CD4-positive, alpha-beta T cell treated with Interleukin-17A for 4 hours (primary cell): Measurements from ENCODE around the gene LMNTD2.

Experiments
- DNase-seq: peaks from one replicate; pipeline ENCODE4 v3.0.0-alpha.2; 2020; ENCODE audit warnings: mixed read lengths

The LMNTD2 gene

GRCh38 chr11:560305-561147 is at the start of gene LMNTD2, which contains the start of gene RASSF7:
Gene LMNTD2 (minus strand): TSS chr11:560738. CDS start chr11:560716, 22 bp downstream.
Gene RASSF7 (plus strand): TSS chr11:560970. CDS start chr11:561769, 799 bp downstream.
- DNase-seq: peak; percentile 99

DNA sequence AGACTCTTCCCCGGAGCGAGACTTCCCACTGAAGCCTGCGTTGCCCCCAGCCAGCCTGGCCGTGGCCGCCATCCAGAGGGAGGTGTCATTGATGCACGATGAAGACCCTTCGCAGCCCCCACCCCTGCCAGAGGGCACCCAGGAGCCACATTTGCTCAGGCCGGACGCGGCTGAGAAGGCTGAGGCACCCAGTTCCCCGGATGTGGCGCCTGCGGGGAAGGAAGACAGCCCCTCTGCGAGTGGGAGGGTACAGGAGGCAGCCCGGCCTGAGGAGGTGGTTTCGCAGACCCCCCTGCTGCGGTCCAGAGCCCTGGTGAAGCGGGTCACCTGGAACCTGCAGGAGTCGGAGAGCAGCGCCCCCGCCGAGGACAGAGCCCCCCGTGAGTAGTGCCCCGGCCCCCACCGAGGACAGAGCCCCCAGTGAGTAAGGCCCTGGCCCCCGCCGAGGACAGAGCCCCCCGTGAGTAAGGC is 48.8 kb upstream of the LMNTD2 start:
- no peak for DNase-seq

DNA sequence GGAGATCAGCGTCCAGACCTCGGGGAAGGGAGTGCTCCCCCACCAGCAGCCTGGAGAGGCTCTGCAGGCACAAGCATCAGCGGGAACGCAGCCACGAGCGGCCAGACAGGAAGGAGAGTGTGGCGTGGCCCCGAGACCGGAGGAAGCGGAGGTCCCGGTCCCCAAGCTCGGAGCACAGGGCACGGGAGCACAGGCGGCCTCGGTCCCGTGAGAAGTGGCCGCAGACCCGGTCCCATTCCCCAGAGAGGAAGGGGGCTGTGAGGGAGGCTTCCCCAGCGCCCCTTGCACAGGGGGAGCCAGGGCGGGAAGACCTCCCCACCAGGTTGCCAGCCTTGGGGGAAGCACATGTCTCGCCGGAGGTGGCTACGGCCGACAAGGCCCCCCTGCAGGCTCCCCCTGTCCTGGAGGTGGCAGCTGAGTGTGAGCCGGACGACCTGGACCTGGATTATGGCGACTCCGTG is 48.3 kb upstream of the LMNTD2 start:
- no peak for DNase-seq

DNA sequence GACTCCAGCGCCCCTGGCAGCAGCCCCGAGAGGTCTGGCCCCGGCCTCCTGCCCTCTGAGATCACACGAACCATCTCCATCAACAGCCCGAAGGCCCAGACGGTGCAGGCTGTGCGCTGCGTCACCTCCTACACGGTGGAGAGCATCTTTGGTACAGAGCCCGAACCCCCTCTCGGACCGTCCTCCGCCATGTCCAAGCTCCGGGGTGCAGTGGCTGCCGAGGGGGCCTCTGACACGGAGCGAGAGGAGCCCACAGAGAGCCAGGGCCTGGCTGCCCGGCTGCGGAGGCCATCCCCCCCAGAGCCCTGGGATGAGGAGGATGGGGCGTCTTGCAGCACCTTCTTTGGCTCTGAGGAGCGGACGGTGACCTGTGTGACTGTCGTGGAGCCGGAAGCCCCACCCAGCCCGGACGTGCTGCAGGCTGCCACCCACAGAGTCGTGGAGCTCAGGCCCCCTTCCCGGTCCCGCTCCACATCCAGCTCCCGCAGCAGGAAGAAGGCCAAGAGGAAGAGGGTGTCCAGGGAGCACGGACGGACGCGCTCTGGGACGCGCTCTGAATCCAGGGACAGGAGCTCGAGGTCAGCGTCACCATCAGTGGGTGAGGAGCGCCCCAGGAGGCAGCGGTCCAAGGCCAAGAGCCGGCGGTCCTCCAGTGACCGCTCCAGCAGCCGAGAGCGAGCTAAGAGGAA is 47.6 kb upstream of the LMNTD2 start:
- no peak for DNase-seq

- no peak for DNase-seq
These were observed 46.7 kb upstream of the LMNTD2 start for GRCh38 chr11:607020-607780.

GRCh38 chr11:606245-606644 is 45.7 kb upstream of the LMNTD2 start:
- no peak for DNase-seq

DNA sequence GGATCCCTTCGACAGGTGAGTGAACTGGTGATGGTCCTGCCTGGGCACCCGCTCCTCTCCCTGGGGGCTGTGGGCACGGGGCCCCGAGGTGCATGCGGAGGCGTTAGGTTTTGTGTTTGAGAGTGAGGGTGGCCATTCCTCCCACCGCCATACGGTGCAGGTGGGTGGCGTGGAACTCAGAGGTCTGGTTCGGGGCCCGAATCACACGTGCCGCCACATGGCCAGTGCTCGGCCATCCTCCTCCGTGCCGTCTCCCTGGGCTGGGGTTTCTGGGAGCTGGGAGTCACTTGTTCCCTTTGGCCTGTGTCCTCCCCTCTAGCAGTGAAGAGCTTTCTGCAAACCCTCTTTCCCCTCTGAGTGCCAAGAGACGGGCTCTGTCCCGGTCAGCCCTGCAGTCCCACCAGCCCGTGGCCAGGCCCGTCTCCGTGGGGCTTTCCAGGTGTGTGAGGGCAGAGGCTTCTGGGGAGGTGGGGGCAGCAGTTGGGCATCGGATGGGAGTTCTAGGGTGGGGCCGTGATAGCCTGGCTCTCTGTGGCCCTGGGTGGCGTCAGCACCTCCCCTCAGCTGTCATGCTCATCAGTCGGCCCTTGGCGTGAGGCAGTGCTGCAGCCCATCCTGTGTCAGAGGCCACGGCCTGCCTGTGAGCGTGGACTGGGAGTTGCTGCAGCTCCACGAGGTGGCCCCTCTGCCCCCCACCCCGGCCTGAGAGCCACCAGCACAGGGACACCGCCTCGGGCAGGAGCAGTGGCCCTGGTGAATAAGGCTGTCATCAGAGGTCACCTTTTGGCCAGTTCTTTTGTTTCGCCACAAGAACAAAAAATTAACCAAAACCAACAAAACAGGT is 45.0 kb upstream of the LMNTD2 start:
- DNase-seq: no peak

DNA sequence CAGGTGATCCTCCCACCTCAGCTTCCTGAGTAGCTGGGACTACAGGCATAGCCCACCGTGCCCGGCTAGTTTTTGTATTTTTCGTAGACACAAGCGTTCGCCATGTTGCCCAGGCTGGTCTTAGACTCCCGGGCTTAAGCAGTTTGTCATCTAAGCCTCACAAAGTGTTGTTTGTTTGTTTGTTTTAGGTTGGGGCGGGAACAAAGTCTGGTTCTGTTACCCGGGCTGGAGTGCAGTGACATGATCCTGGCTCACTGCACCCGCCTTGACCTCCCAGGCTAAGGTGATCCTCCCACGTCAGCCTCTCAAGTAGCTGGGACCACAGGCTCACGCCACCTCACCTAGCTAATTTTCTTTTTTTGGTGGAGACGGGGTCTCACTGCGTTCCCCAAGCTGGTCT is 42.6 kb upstream of the LMNTD2 start:
- no peak for DNase-seq

DNA sequence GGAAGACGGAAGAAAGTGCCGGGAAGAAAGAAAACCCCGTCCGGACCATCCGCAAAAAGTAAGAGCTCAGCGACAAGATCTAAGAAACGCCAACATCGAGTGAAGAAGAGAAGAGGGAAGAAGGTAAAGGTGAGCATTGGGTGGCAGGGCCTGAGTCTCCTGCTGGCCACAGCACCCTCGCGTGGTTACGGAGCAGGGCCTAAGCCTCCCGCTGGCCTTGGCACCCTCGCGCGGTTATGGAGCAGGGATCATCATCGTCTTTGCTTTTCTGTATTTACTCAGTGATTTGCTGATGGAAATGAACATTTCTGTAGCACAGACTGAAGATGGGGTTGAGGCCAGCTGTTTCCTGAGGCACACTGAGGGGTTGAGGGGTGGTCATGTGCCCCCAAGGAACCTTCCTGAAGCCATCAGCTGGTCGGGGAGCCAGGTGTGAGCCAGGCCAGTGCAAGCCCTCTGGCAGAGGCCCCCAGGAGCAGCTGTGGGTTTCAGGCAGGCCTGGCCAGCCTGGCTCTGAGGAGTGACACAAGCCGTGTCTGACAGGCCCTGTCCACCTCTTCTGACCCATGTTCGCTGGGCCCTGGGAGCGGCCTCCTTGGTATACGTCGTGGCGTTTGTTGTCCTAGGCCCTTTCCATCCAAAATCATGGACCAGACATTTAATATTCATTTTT is 41.2 kb upstream of the LMNTD2 start:
- DNase-seq: no peak

GRCh38 chr11:598005-598680 is 37.6 kb upstream of the LMNTD2 start:
- DNase-seq: no peak

GRCh38 chr11:597166-597725 is 36.7 kb upstream of the LMNTD2 start:
- DNase-seq: no peak

DNA sequence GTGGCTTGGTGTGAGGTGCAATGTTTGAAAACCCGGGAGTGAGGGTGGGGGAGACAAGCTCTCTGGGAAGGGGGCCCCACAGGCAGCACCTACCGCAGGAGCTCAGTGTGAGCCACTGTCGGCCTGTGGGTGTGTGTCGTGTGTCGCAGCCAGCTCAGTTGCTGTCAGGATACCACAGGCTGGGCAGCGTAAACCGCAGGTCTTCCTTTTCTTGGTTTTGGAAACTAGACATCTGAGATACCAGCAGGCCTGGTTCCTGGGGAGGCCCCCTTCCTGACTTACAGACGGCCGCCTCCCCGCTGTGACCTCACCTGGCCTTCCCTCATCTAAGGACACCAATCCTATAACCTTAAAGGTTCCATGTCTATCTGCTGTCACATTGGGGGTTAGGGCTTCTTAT is 35.8 kb upstream of the LMNTD2 start:
- no peak for DNase-seq

- DNase-seq: no peak
These were observed 34.9 kb upstream of the LMNTD2 start for GRCh38 chr11:595400-595799.

DNA sequence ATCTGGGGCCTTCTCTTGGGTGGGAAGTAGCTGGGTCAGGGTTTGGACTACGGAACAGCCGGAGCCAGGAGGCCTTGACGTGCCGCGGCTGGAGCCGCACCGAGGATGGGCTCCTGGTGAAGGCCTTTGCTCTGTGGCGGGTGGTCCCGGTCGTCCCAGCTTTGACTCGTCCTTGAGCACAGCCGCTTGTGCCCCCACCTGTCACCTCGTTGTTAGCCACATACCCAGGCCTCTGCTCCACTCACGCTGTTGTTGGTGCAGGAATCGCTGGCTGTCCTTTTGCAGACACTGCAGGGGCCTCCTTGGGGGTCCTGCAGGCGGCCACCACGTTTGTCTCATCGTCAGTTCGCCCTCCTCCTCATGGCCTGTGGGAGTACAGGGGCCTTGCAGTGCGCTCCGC is 32.8 kb upstream of the LMNTD2 start:
- DNase-seq: no peak

DNA sequence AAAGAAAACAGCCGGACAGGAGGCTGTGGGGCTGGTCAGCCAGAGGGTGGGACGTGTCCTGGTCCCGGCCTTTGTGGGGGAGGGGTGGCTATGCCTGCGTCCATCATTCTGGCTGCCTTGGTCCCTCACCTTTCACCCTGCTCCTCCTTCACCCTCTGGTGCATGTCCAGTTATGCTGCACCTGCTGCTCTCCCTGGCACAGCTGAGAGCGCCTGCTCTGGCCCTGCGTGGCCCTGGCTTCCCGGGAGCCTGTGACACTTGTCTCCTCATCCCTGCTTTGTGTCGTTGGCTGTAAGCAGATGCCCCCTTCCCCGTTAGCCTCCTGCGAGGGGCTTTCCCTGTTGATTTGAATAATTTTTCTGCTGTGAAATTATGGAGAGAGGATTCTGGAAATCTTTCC is 32.4 kb upstream of the LMNTD2 start:
- no peak for DNase-seq

GRCh38 chr11:592501-592900 is 32.0 kb upstream of the LMNTD2 start:
- DNase-seq: no peak

GRCh38 chr11:590997-591396 is 30.5 kb upstream of the LMNTD2 start:
- no peak for DNase-seq

- no peak for DNase-seq
These were observed 29.3 kb upstream of the LMNTD2 start for GRCh38 chr11:589798-590197.

- peak; percentile 79 for DNase-seq
These were observed 27.4 kb upstream of the LMNTD2 start for GRCh38 chr11:587978-588380.

- peak; percentile 21 for DNase-seq
These were observed 27.0 kb upstream of the LMNTD2 start for GRCh38 chr11:587546-587945.
